Upper lobe of left lung (tissue), 6 donors: Measurements from ENCODE around the gene TBC1D14. TPM values are rescaled to one million over a fixed set of nuclear protein-coding genes. Genes with fewer than 3 reads are reported as not detected.
A peak's percentile ranks its signal among the peaks of the same experiment; 100 is the strongest.

Source experiments
- ATAC-seq, 2 donors: fragments of 200-7000 bp; cut with Tn5 transposase; one replicate each; pipeline ENCODE4 v1.9.1; 2022; ENCODE audit warnings: mild to moderate bottlenecking in 2 of 2, moderate library complexity in 2 of 2; ENCODE audit not compliant: low FRiP score in 2 of 2
- DNase-seq, 2 donors: peaks; one replicate each; pipeline ENCODE4 v3.0.0-alpha.2; 2019 to 2020
- H3K27ac ChIP-seq, 4 donors: fragments of 200-600 bp; sonication (generic); one replicate each; pipeline ENCODE4 v1.5.1; 2016 to 2019
- H3K27me3 ChIP-seq, 4 donors: fragments of 200-600 bp; sonication (generic); one replicate each; pipeline ENCODE4 v1.5.1; 2017 to 2019
- H3K36me3 ChIP-seq, 4 donors: fragments of 200-600 bp; sonication (generic); one replicate each; pipeline ENCODE4 v1.5.1; 2016 to 2019
- H3K4me1 ChIP-seq, 4 donors: fragments of 200-600 bp; sonication (generic); one replicate each; pipeline ENCODE4 v1.5.1; 2018 to 2019
- H3K4me3 ChIP-seq, 4 donors: fragments of 200-600 bp; sonication (generic); one replicate each; pipeline ENCODE4 v1.5.1; 2017 to 2019; ENCODE audit warnings: mild to moderate bottlenecking in 2 of 4, moderate library complexity in 1 of 4
- H3K9me3 ChIP-seq, 4 donors: fragments of 200-600 bp; sonication (generic); one replicate each; pipeline ENCODE4 v1.5.1; 2018 to 2019
- CTCF ChIP-seq, 6 experiments: fragments of 450-650 bp in 4 of 6; fragments of 200-600 bp in 2 of 6; sonication (generic) in 2 of 6; IDR thresholded peaks; one replicate each; pipeline ENCODE4 v1.5.1; 2016 to 2019; ENCODE audit warnings: antibody characterized with exemption in 6 of 6
- EP300 ChIP-seq, 4 donors: sonication (generic); formaldehyde crosslinking; IDR thresholded peaks; one replicate each; pipeline ENCODE4 v1.5.1; 2017; ENCODE audit warnings: antibody characterized with exemption in 4 of 4, control low read depth in 2 of 4
- POLR2A ChIP-seq, 4 donors: fragments of 450-650 bp; IDR thresholded peaks; one replicate each; pipeline ENCODE4 v1.5.1; 2016 to 2017; ENCODE audit warnings: antibody characterized with exemption in 4 of 4, mild to moderate bottlenecking in 2 of 4
- POLR2AphosphoS5 ChIP-seq, 2 donors: sonication (generic); formaldehyde crosslinking; IDR thresholded peaks; one replicate each; pipeline ENCODE4 v1.5.1; 2017; ENCODE audit warnings: antibody characterized with exemption in 2 of 2
- WGBS, 2 donors: methylation state at CpG; one replicate each; pipeline ENCODE4 v1.1.5; 2017 to 2018; 5-methylcytosine and 5-hydroxymethylcytosine counted together
- total RNA-seq, 6 donors: library from RNA; depleted of rRNA in 4 of 6; stranded (reverse); fragments of >200 nt in 4 of 6; gene quantifications; one replicate each; pipeline versions ENCODE4 v1.1.0 to v1.2.1, GENCODE V29; 2016 to 2021
- donor health status: DM: no; HTN: no; CAD: no; lungs with moderate emphysema.
- donor health status: DM: no; HTN: yes; CAD: no; lungs with severe emphysema.

The TBC1D14 gene
- total RNA-seq, 6 donors from 2014 or later: 47.7 to 61.8 (median 57.8) TPM

GRCh38 chr4:6987588-6987961 is 77.9 kb downstream of the TBC1D14 start:
- ATAC-seq: peak in 1 of 2 donors; percentile 7
- H3K27me3 ChIP-seq: no peaks in the 10 kb centered on the region
- H3K4me3 ChIP-seq: peak overlapping the region; percentile 48 to 87 (median 80)
- H3K9me3 ChIP-seq: no peaks in the 10 kb centered on the region
- no peak for TF ChIP-seq POLR2AphosphoS5 (IDR thresholded peaks at IDR 0.05)
- TF ChIP-seq POLR2A (IDR thresholded peaks at IDR 0.05): no peak
- TF ChIP-seq EP300 (IDR thresholded peaks at IDR 0.05): no peak
- TF ChIP-seq CTCF (IDR thresholded peaks at IDR 0.05): no peak
- H3K4me1 ChIP-seq: peaks cover 53 to 80% (median 60%) of the 10 kb centered on the region in 4 donors
- 1 to 7% methylated on average over 15 to 17 of the region's 17 CpGs for WGBS, 2 donors
- DNase-seq: no peak
- H3K36me3 ChIP-seq: peaks cover 0 to 2% (median 0%) of the 10 kb centered on the region in 4 donors
- peak overlapping the region; percentile 92 to 95 (median 94) for H3K27ac ChIP-seq

- Histone ChIP-seq H3K27ac (peak overlapping the region; percentile 92 to 95 (median 94)), H3K9me3 (no peaks in the 10 kb centered on the region), H3K36me3 (peaks cover 0 to 2% (median 0%) of the 10 kb centered on the region in 4 donors), H3K27me3 (no peaks in the 10 kb centered on the region), H3K4me1 (peaks cover 53 to 80% (median 63%) of the 10 kb centered on the region in 4 donors), H3K4me3 (peak overlapping the region; percentile 15 to 87 (median 80))
- DNase-seq (no peak), ATAC-seq (no peak)
- WGBS, 2 donors: 54 to 58% methylated on average over 12 to 13 of the region's 13 CpGs
- no peak for TF ChIP-seq CTCF (IDR thresholded peaks at IDR 0.05)
- TF ChIP-seq POLR2AphosphoS5 (IDR thresholded peaks at IDR 0.05): no peak
- no peak for TF ChIP-seq EP300 (IDR thresholded peaks at IDR 0.05)
Measured at GRCh38 chr4:6988016-6988715, 78.5 kb downstream of the TBC1D14 start.

GRCh38 chr4:6989331-6989923 is 79.8 kb downstream of the TBC1D14 start:
- Histone ChIP-seq H3K4me1 (peaks cover 47 to 69% (median 63%) of the 10 kb centered on the region in 4 donors), H3K27ac (no peak overlapping the region)

GRCh38 chr4:6990661-6991060 is 81.0 kb downstream of the TBC1D14 start:
- no peak for ATAC-seq
- Histone ChIP-seq H3K27ac (no peak overlapping the region), H3K4me1 (peaks cover 37 to 59% (median 52%) of the 10 kb centered on the region in 4 donors), H3K36me3 (peaks cover 0 to 25% (median 12%) of the 10 kb centered on the region in 4 donors), H3K4me3 (no peak overlapping the region), H3K9me3 (no peaks in the 10 kb centered on the region), H3K27me3 (no peaks in the 10 kb centered on the region)
- WGBS, 2 donors: 89 to 93% methylated on average over 6 of the region's 6 CpGs
- TF ChIP-seq POLR2A (IDR thresholded peaks at IDR 0.05) (no peak), EP300 (IDR thresholded peaks at IDR 0.05) (no peak), CTCF (IDR thresholded peaks at IDR 0.05) (no peak), POLR2AphosphoS5 (IDR thresholded peaks at IDR 0.05) (no peak)
- DNase-seq: no peak

More at GRCh38 chr4:6989331-6989923, 79.8 kb downstream of the TBC1D14 start:
- Histone ChIP-seq H3K4me3 (no peak overlapping the region), H3K36me3 (peaks cover 0 to 13% (median 4%) of the 10 kb centered on the region in 4 donors), H3K27me3 (no peaks in the 10 kb centered on the region), H3K9me3 (no peaks in the 10 kb centered on the region)
- 82 to 84% methylated on average over 10 of the region's 10 CpGs for WGBS, 2 donors
- TF ChIP-seq POLR2A (IDR thresholded peaks at IDR 0.05) (no peak), CTCF (IDR thresholded peaks at IDR 0.05) (no peak), EP300 (IDR thresholded peaks at IDR 0.05) (no peak), POLR2AphosphoS5 (IDR thresholded peaks at IDR 0.05) (no peak)
- DNase-seq: no peak
- no peak for ATAC-seq
